Thoracic aorta (tissue), 2 donors: Measurements from ENCODE around the gene CNOT6L. TPM values are rescaled to one million over a fixed set of nuclear protein-coding genes. Genes with fewer than 3 reads are reported as not detected.

ENCODE experiments used
- ATAC-seq: fragments of 150-250 bp; one replicate; pipeline ENCODE4 v1.8.0; 2017; ENCODE audit warnings: low read depth; ENCODE audit not compliant: insufficient number of reproducible peaks, low FRiP score
- DNase-seq: peaks from one replicate; pipeline ENCODE4 v3.0.0-alpha.2; 2020; ENCODE audit warnings: low spot score
- H3K27ac ChIP-seq, 2 donors: fragments of 200-600 bp; sonication (generic); 1 replicate in 1 of 2; 2 replicates in 1 of 2; pipeline ENCODE4 v1.5.1; 2016; ENCODE audit warnings: mild to moderate bottlenecking in 2 of 2, moderate library complexity in 2 of 2
- H3K27me3 ChIP-seq: fragments of 200-600 bp; sonication (generic); replicated peaks from 2 replicates; pipeline ENCODE4 v1.6.0; 2016; ENCODE audit warnings: mild to moderate bottlenecking; ENCODE audit not compliant: insufficient read depth
- H3K36me3 ChIP-seq: fragments of 200-600 bp; sonication (generic); one replicate; pipeline ENCODE4 v1.5.1; 2016
- H3K4me1 ChIP-seq, 2 donors: fragments of 200-600 bp; sonication (generic); 1 replicate in 1 of 2; 2 replicates in 1 of 2; pipeline versions ENCODE4 v1.5.1 to v1.6.0; 2016; ENCODE audit warnings: low read depth in 2 of 2, mild to moderate bottlenecking in 1 of 2; ENCODE audit not compliant: control insufficient read depth in 1 of 2
- H3K4me3 ChIP-seq: fragments of 200-600 bp; sonication (generic); 2 replicates; pipeline ENCODE4 v1.5.1; 2016; ENCODE audit warnings: mild to moderate bottlenecking
- H3K9me3 ChIP-seq: fragments of 200-600 bp; sonication (generic); 2 replicates; pipeline ENCODE4 v1.5.1; 2016
- total RNA-seq, 2 donors: library from RNA; depleted of rRNA; stranded (reverse); fragments of >200 nt; gene quantifications; one replicate each; pipeline versions ENCODE4 v1.1.0 to v1.2.3, GENCODE V29; 2016
- TF ChIP-seq, protein P1 (sequence below): fragments of 200-600 bp; sonication (generic); IDR thresholded peaks from one replicate; pipeline ENCODE4 v1.5.1; 2019; ENCODE audit warnings: antibody characterized with exemption

The CNOT6L gene
- total RNA-seq, 2 donors from 2014 or later: 22.9 to 39.9 TPM

DNA sequence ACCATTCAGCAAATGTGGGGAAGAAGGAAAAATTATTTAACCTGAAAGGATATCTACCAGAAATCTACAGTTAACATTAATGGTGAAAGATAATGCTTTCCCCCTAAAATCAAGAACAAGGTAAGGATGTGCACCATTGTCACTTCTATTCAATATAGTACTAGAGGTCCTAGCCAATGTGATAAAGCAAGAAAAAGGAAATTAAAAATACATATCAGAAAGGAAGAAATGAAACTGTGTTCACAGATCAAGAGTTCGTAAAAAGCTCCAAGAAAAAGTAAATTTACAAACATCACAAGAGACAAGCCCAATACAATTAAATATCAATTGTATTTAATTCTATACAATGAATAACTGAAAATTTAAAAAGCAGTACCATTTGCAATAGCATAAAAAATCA, 57.6 kb downstream of the CNOT6L start:
- Histone ChIP-seq H3K4me3 (no peak overlapping the region), H3K27ac (no peak overlapping the region), H3K4me1 (peaks cover 0 to 5% of the 10 kb centered on the region in 2 donors), H3K36me3 (no peaks in the 10 kb centered on the region), H3K27me3 (no peaks in the 10 kb centered on the region), H3K9me3 (peaks cover 9% of the 10 kb centered on the region)
- TF ChIP-seq, protein P1, sequence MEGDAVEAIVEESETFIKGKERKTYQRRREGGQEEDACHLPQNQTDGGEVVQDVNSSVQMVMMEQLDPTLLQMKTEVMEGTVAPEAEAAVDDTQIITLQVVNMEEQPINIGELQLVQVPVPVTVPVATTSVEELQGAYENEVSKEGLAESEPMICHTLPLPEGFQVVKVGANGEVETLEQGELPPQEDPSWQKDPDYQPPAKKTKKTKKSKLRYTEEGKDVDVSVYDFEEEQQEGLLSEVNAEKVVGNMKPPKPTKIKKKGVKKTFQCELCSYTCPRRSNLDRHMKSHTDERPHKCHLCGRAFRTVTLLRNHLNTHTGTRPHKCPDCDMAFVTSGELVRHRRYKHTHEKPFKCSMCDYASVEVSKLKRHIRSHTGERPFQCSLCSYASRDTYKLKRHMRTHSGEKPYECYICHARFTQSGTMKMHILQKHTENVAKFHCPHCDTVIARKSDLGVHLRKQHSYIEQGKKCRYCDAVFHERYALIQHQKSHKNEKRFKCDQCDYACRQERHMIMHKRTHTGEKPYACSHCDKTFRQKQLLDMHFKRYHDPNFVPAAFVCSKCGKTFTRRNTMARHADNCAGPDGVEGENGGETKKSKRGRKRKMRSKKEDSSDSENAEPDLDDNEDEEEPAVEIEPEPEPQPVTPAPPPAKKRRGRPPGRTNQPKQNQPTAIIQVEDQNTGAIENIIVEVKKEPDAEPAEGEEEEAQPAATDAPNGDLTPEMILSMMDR: no peak
- ATAC-seq: no peak
- no peak for DNase-seq

DNA sequence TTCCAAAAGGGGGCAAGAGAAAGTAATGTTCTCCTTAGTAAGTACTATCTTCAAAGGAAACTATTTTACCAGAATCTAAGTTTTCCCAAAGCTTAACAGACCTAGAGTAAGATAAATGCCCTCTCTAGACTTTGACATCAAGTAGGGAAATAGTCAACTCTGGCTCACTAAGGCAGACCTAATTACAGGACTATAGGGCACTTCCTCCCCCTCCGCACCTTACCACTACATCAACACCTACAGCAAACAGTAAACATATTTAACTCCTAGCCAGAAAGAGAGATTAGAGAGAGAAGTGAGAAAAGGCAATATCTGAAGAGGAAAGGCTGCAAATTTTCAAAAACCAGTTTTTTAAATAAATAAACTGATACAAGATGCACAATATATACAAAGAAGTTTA, 60.4 kb downstream of the CNOT6L start:
- ATAC-seq: no peak
- Histone ChIP-seq H3K9me3 (peaks cover 9% of the 10 kb centered on the region), H3K27ac (no peak overlapping the region), H3K27me3 (no peaks in the 10 kb centered on the region), H3K36me3 (no peaks in the 10 kb centered on the region), H3K4me3 (no peak overlapping the region), H3K4me1 (peaks cover 0 to 5% of the 10 kb centered on the region in 2 donors)
- TF ChIP-seq, protein P1: no peak
- DNase-seq: no peak

DNA sequence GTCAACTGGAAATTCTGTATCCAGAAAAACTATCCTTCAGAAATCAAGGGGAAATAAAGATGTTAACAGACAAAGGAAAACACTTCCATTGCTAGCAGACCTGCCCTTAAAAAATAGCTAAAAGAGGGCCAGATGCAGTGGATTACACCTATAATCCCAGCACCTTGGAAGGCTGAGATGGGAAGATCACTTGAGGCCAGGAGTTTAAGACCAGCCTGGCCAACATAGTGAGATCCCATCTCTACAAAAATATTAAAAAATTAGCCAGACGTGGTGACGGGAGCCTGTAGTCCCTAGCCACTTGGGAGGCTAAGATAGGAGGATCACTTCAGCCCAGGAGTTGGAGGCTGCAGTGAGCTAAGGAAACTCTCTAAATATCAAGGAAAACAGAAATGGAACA, 67.4 kb downstream of the CNOT6L start:
- no peak for DNase-seq
- Histone ChIP-seq H3K27ac (no peak overlapping the region), H3K9me3 (peaks cover 9% of the 10 kb centered on the region), H3K4me1 (no peaks in the 10 kb centered on the region), H3K36me3 (peaks cover 10% of the 10 kb centered on the region), H3K4me3 (no peak overlapping the region), H3K27me3 (no peaks in the 10 kb centered on the region)
- ATAC-seq: no peak
- TF ChIP-seq, protein P1: no peak

DNA sequence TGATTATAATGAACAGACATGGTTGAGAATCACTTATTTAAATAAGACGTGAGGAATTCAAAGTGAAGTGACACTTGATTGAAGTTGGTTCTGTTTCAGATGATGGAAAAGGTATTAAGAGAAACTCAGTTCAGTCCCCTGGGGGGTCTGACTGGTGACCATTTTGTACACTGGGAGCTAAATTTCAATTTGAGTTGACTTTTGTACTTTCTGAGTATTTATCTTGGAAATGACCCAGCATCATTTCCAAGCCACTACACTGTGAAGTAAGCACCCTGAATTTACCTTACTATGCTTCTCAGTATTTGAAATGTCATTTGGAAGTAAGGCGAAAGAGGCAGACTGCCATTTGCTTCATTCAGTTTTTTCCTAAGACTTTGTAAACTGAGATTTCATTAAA, 73.4 kb downstream of the CNOT6L start:
- TF ChIP-seq, protein P1: no peak
- Histone ChIP-seq H3K4me1 (peaks cover 0 to 10% of the 10 kb centered on the region in 2 donors), H3K4me3 (no peak overlapping the region), H3K27me3 (no peaks in the 10 kb centered on the region), H3K36me3 (peaks cover 6% of the 10 kb centered on the region), H3K27ac (no peak overlapping the region), H3K9me3 (no peaks in the 10 kb centered on the region)
- ATAC-seq: no peak
- no peak for DNase-seq

DNA sequence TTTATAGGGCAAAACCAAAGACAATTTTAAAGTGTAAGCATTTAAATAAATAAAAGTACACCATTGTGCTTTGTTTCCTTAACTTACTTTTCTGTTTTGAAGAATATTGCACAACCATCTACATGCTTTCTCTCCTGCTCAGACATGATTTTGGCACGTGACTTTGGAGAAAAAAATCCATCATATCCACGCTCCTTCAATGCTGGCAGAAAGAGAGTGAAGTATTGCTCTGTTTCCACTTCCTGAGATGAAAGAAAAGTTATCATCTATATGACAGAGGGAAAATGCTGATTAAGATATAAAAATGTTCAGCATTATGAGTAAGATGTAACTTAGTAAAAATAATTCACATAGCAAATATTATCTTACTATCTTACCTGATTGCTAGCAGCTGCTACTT, 77.1 kb downstream of the CNOT6L start:
- Histone ChIP-seq H3K27me3 (no peaks in the 10 kb centered on the region), H3K4me1 (peaks cover 0 to 10% of the 10 kb centered on the region in 2 donors), H3K9me3 (no peaks in the 10 kb centered on the region), H3K36me3 (no peaks in the 10 kb centered on the region), H3K4me3 (no peak overlapping the region), H3K27ac (no peak overlapping the region)
- no peak for DNase-seq
- no peak for ATAC-seq
- TF ChIP-seq, protein P1: no peak
